ENCODE measurements around the gene GALNT6. TPM values are rescaled to one million over a fixed set of nuclear protein-coding genes. Genes with fewer than 3 reads are reported as not detected.

GALNT6 gene
- total and polyA plus RNA-seq, 2 donors (not counting 3 experiments of a cell fraction or from before 2014, with no cell fraction given), result 18.7 to 39.2 TPM

- Histone ChIP-seq H3K9me3 (replicated peaks; ENCODE audit: control insufficient read depth, insufficient read depth, low read length) (no peaks in the 10 kb centered on the region), H4K20me1 (replicated peaks; ENCODE audit: control insufficient read depth, extremely low read depth, insufficient read depth, low read length) (no peaks in the 10 kb centered on the region), H2AFZ (ENCODE audit: low read depth, low read length) (no peak overlapping the region), H3K4me1 (ENCODE audit: control insufficient read depth, extremely low read depth, insufficient read depth, low read length) (peaks cover 43% of the 10 kb centered on the region), H3K27me3 (ENCODE audit: control insufficient read depth in 2 of 2, insufficient read depth in 2 of 2, low read length in 2 of 2) (no peaks in the 10 kb centered on the region), H3K36me3 (ENCODE audit: control insufficient read depth in 2 of 2, extremely low read depth in 1 of 2, insufficient read depth in 2 of 2, low read length in 2 of 2) (no peaks in the 10 kb centered on the region), H3K27ac (ENCODE audit: insufficient read depth, low read depth, low read length) (peak overlapping the region; percentile 89), H3K9me1 (replicated peaks; ENCODE audit: control insufficient read depth, extremely low read depth, insufficient read depth, low read length) (no peaks in the 10 kb centered on the region), H3K4me2 (ENCODE audit: insufficient read depth, low read length) (peak overlapping the region; percentile 61), H3K79me2 (ENCODE audit: control insufficient read depth, insufficient read depth, low read length) (peaks cover 8% of the 10 kb centered on the region), H3K9ac (replicated peaks; ENCODE audit: extremely low read depth, insufficient read depth, low read length) (peak overlapping the region; percentile 56), H3K4me3 (replicated peaks in 1 of 3; ENCODE audit: insufficient read depth in 1 of 3, low read depth in 1 of 3, low read length in 3 of 3) (peak overlapping the region in 2 of 3 experiments; percentile 15 to 41)
- ChIA-PET CTCF (interaction anchor here (1.0 to 2.4 kb wide), 4 partner anchors 21 to 431 kb away, joined by 3 to 15 read pairs (median 8); no protein-coding TSS in a partner anchor), POLR2A (interaction anchor here (0.6 to 1.8 kb wide), 2 partner anchors 21 to 419 kb away, joined by 7 to 10 read pairs; no protein-coding TSS in a partner anchor)
- no peak for TF ChIP-seq MYC (IDR thresholded peaks at IDR 0.05; ENCODE audit: low read depth, low read length)
- no peak for TF ChIP-seq CTCF (IDR thresholded peaks at IDR 0.05; ENCODE audit: extremely low read depth in 1 of 2, insufficient read depth in 1 of 2, low read depth in 1 of 2, low read length in 2 of 2)
- TF ChIP-seq MAX (IDR thresholded peaks at IDR 0.05; ENCODE audit: insufficient read depth, insufficient read length), result no peak
- TF ChIP-seq GATA2 (IDR thresholded peaks at IDR 0.05; ENCODE audit: insufficient read depth, insufficient read length, low read depth, low read length), result no peak
- TF ChIP-seq JUN (IDR thresholded peaks at IDR 0.05; ENCODE audit: borderline replicate concordance, insufficient read depth, insufficient read length, low read depth), result no peak
- no peak for TF ChIP-seq POLR2AphosphoS5 (IDR thresholded peaks at IDR 0.05; ENCODE audit: insufficient read depth, low read depth, low read length)
- no peak for TF ChIP-seq FOS (IDR thresholded peaks at IDR 0.05; ENCODE audit: borderline replicate concordance, insufficient read depth, low read length)
- TF ChIP-seq EZH2 (IDR thresholded peaks at IDR 0.05; ENCODE audit: borderline replicate concordance, low read depth, low read length, severe bottlenecking), result no peak
- TF ChIP-seq POLR2A (IDR thresholded peaks at IDR 0.05; ENCODE audit: low read depth, low read length), result no peak
- DNase-seq (ENCODE audit: low read depth, low spot score) (peak; percentile 45), FAIRE-seq (peak; percentile 61)
- no TSS peak for BruUV-seq (replicated peaks)
- dilution Hi-C loops (cut with MboI; ENCODE audit: extremely low pct_ligation_motif_present, low sequenced_read_pairs) (no loop called here), intact Hi-C loops (cut with micrococcal nuclease) (no loop called here)
These were observed 1.5 kb upstream of the GALNT6 start for GRCh38 chr12:51392556-51393237.
